ELF-1 (cell line): ENCODE results near the gene LCN12.

Source experiments
- DNase-seq: peaks from one replicate; pipeline ENCODE4 v3.0.0-alpha.2; 2016; ENCODE audit warnings: low read depth, low spot score

LCN12 gene

GRCh38 chr9:136945333-136946227, 6.5 kb upstream of the LCN12 start:
- DNase-seq: peak; percentile 55

GRCh38 chr9:136946228-136947027, 5.6 kb upstream of the LCN12 start:
- DNase-seq: no peak

GRCh38 chr9:136947028-136947891, 4.8 kb upstream of the LCN12 start:
- DNase-seq: no peak

- DNase-seq: peak; percentile 76
Observed at GRCh38 chr9:136947955-136948510, 4.0 kb upstream of the LCN12 start.

GRCh38 chr9:136949239-136949816, 2.7 kb upstream of the LCN12 start:
- DNase-seq: no peak

- DNase-seq: peak; percentile 93
Observed at GRCh38 chr9:136949817-136950655, 2.0 kb upstream of the LCN12 start.

GRCh38 chr9:136950656-136951276, 1.3 kb upstream of the LCN12 start:
- no peak for DNase-seq

GRCh38 chr9:136952321-136952850, 313 bp downstream of the LCN12 start:
- DNase-seq: no peak

- peak; percentile 33 for DNase-seq
Observed at GRCh38 chr9:136952876-136953770, 1.1 kb downstream of the LCN12 start.

- DNase-seq: no peak
Observed at GRCh38 chr9:136953771-136954269, 1.7 kb downstream of the LCN12 start.

- no peak for DNase-seq
Observed at GRCh38 chr9:136954270-136955083, 2.4 kb downstream of the LCN12 start.

- no peak for DNase-seq
Observed at GRCh38 chr9:136955202-136955942, 3.3 kb downstream of the LCN12 start.

- no peak for DNase-seq
Observed at GRCh38 chr9:136955943-136956335, 3.9 kb downstream of the LCN12 start.

GRCh38 chr9:136956604-136957003, 4.5 kb downstream of the LCN12 start:
- no peak for DNase-seq

- DNase-seq: no peak
Observed at GRCh38 chr9:136957461-136957860, 5.4 kb downstream of the LCN12 start.

GRCh38 chr9:136957901-136958300, 5.8 kb downstream of the LCN12 start:
- no peak for DNase-seq

GRCh38 chr9:136958473-136958872, 6.4 kb downstream of the LCN12 start:
- DNase-seq: no peak
